ENCODE measurements around the gene EFCAB11. TPM values are rescaled to one million over a fixed set of nuclear protein-coding genes. Genes with fewer than 3 reads are reported as not detected.

EFCAB11 gene
- total and polyA plus RNA-seq, 2 experiments from 2014 or later = 7.2 to 10.8 TPM

DNA sequence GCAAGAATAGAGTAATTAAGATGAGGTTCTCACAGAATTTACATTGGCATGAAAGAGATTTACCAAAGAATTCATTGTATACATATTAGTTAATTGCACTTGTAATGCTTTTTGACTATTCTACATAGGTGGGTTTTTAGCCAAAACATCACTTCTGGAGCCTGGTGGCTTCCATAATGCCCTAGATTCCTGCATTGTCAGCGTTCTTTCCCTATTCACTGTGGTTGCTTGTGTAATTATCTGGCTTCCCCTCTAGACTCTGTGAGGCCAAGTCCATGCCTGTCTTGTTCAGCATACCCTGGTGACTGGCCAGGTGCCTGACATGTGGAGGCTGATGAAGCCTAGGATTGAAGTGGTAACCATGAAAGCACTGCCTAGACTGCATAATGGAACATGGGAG lies 42.4 kb upstream of the EFCAB11 start:
- TF ChIP-seq EZH2phosphoT487 (IDR thresholded peaks at IDR 0.05; ENCODE audit: low read depth, severe bottlenecking, unreplicated experiment) (no peak), EZH2 (IDR thresholded peaks at IDR 0.05; ENCODE audit: borderline replicate concordance) (no peak)
- TF ChIP-seq, protein P1, sequence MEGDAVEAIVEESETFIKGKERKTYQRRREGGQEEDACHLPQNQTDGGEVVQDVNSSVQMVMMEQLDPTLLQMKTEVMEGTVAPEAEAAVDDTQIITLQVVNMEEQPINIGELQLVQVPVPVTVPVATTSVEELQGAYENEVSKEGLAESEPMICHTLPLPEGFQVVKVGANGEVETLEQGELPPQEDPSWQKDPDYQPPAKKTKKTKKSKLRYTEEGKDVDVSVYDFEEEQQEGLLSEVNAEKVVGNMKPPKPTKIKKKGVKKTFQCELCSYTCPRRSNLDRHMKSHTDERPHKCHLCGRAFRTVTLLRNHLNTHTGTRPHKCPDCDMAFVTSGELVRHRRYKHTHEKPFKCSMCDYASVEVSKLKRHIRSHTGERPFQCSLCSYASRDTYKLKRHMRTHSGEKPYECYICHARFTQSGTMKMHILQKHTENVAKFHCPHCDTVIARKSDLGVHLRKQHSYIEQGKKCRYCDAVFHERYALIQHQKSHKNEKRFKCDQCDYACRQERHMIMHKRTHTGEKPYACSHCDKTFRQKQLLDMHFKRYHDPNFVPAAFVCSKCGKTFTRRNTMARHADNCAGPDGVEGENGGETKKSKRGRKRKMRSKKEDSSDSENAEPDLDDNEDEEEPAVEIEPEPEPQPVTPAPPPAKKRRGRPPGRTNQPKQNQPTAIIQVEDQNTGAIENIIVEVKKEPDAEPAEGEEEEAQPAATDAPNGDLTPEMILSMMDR (IDR thresholded peaks at IDR 0.05; ENCODE audit: poor library complexity) = no peak
- DNase-seq (ENCODE audit: low spot score) = no peak
- H3K4me2 ChIP-seq = no peak overlapping the region
- H3K9me3 ChIP-seq (ENCODE audit: low read depth) = no peaks in the 10 kb centered on the region
- H2AFZ ChIP-seq = no peak overlapping the region
- H4K20me1 ChIP-seq (ENCODE audit: insufficient read depth, poor library complexity, severe bottlenecking) = no peaks in the 10 kb centered on the region
- no peak overlapping the region for H3K27ac ChIP-seq
- no peaks in the 10 kb centered on the region for H3K9me2 ChIP-seq (replicated peaks; ENCODE audit: insufficient read depth)
- H3K4me3 ChIP-seq = no peak overlapping the region
- H3K79me2 ChIP-seq = no peaks in the 10 kb centered on the region
- no peaks in the 10 kb centered on the region for H3K36me3 ChIP-seq (replicated peaks; ENCODE audit: insufficient read depth, low read depth)
- 100% methylated on average over 1 of the region's 1 CpG for WGBS (ENCODE audit: low lambda C conversion rate, missing lambda C conversion rate)
- no peaks in the 10 kb centered on the region for H3K27me3 ChIP-seq
- H3K4me1 ChIP-seq (ENCODE audit: insufficient read depth) = no peaks in the 10 kb centered on the region

DNA sequence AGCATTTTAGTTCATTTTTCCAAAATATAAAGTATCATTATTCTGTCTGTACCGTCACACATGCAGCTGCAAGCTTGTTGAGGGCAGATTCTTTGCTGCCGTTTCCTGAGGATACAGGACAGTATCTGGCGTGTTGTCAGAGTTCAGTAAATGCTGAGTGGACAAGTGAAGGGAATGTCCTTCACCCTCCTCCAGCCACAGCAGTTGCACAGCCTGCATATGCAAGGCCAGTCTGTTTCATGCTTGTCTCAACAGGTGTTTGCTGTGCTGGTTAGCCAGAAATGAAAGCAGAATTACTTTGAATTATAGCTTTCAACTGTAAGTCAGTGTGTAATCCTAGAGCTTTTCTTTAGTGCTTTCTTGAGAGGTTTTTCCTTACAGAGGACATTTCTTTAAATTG lies 37.7 kb upstream of the EFCAB11 start:
- WGBS (ENCODE audit: low lambda C conversion rate, missing lambda C conversion rate) = 98% methylated on average over 3 of the region's 3 CpGs
- Histone ChIP-seq H3K4me1 (ENCODE audit: insufficient read depth) (no peaks in the 10 kb centered on the region), H3K4me2 (no peak overlapping the region)

DNA sequence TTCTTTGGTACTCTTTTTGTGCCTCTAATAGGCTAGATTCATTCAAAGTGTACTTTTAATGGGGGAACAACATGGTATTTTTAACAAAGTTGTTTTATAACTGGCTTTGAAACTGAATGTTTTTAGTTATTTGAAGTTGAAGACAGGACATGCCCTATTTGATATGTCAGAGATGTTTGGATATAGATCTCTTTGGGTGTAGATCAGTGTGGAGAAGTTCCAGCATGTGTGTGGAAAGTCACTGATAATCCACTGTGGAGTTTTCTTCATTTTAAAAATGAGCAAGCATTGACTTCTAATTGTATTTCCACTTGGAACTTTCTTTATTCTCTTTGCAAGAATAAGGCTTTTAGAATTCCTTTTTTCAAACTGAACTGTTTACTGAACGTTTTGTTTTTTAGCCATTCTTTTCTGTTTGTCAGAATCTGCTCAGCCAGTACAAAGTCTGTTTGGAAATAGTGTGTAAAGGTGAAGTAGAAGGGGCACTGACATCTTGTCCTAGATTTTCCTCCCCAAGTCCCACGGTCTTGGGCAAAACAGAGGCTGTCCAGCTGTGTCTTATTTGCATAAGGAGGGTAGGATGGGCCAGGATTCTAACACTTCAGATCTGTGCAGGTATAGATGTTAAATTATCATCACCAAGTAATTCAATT lies 36.2 kb upstream of the EFCAB11 start:
- DNase-seq (ENCODE audit: low spot score) = no peak
- no peaks in the 10 kb centered on the region for H3K36me3 ChIP-seq (replicated peaks; ENCODE audit: insufficient read depth, low read depth)
- no peaks in the 10 kb centered on the region for H3K9me2 ChIP-seq (replicated peaks; ENCODE audit: insufficient read depth)
- H3K4me2 ChIP-seq = no peak overlapping the region
- no peaks in the 10 kb centered on the region for H4K20me1 ChIP-seq (ENCODE audit: insufficient read depth, poor library complexity, severe bottlenecking)
- H3K27me3 ChIP-seq = no peaks in the 10 kb centered on the region
- 57% methylated on average over 2 of the region's 2 CpGs for WGBS (ENCODE audit: low lambda C conversion rate, missing lambda C conversion rate)
- H3K79me2 ChIP-seq = no peaks in the 10 kb centered on the region
- no peaks in the 10 kb centered on the region for H3K4me1 ChIP-seq (ENCODE audit: insufficient read depth)
- H3K4me3 ChIP-seq = no peak overlapping the region
- TF ChIP-seq, protein P1 (IDR thresholded peaks at IDR 0.05; ENCODE audit: poor library complexity) = no peak
- no peak for TF ChIP-seq EZH2phosphoT487 (IDR thresholded peaks at IDR 0.05; ENCODE audit: low read depth, severe bottlenecking, unreplicated experiment)
- no peak for TF ChIP-seq EZH2 (IDR thresholded peaks at IDR 0.05; ENCODE audit: borderline replicate concordance)
- H3K9me3 ChIP-seq (ENCODE audit: low read depth) = no peaks in the 10 kb centered on the region
- no peak overlapping the region for H3K27ac ChIP-seq
- H2AFZ ChIP-seq = no peak overlapping the region

More for the DNA sequence above, 37.7 kb upstream of the EFCAB11 start:
- DNase-seq (ENCODE audit: low spot score) = no peak
- no peaks in the 10 kb centered on the region for H3K9me3 ChIP-seq (ENCODE audit: low read depth)
- no peak overlapping the region for H3K27ac ChIP-seq
- no peak for TF ChIP-seq EZH2 (IDR thresholded peaks at IDR 0.05; ENCODE audit: borderline replicate concordance)
- TF ChIP-seq, protein P1 (IDR thresholded peaks at IDR 0.05; ENCODE audit: poor library complexity) = no peak
- no peak for TF ChIP-seq EZH2phosphoT487 (IDR thresholded peaks at IDR 0.05; ENCODE audit: low read depth, severe bottlenecking, unreplicated experiment)
- no peaks in the 10 kb centered on the region for H3K36me3 ChIP-seq (replicated peaks; ENCODE audit: insufficient read depth, low read depth)
- no peaks in the 10 kb centered on the region for H3K27me3 ChIP-seq
- H3K4me3 ChIP-seq = no peak overlapping the region
- no peaks in the 10 kb centered on the region for H4K20me1 ChIP-seq (ENCODE audit: insufficient read depth, poor library complexity, severe bottlenecking)
- H3K9me2 ChIP-seq (replicated peaks; ENCODE audit: insufficient read depth) = no peaks in the 10 kb centered on the region
- H3K79me2 ChIP-seq = no peaks in the 10 kb centered on the region
- H2AFZ ChIP-seq = no peak overlapping the region

Measured in hepatocyte (in vitro differentiated cells).